HEK293 (cell line): ENCODE results near the gene UBE3B.

ENCODE experiments used
- CTCF ChIP-seq: fragments of 450-650 bp; formaldehyde crosslinking; IDR thresholded peaks from 2 replicates; pipeline ENCODE4 v1.5.1; 2016; ENCODE audit warnings: missing biosample characterization, missing genetic modification characterization
- KLF16 ChIP-seq: fragments of 450-650 bp; formaldehyde crosslinking; IDR thresholded peaks from 2 replicates; pipeline ENCODE4 v1.5.1; 2017; ENCODE audit warnings: missing biosample characterization, missing genetic modification characterization
- ZFP69B ChIP-seq: fragments of 450-650 bp; formaldehyde crosslinking; IDR thresholded peaks from 2 replicates; pipeline ENCODE4 v1.5.1; 2016; ENCODE audit warnings: missing biosample characterization, missing genetic modification characterization
- ZNF155 ChIP-seq: fragments of 450-650 bp; formaldehyde crosslinking; IDR thresholded peaks from 2 replicates; pipeline ENCODE4 v1.5.1; 2016; ENCODE audit warnings: missing biosample characterization, missing genetic modification characterization
- ZNF48 ChIP-seq: fragments of 450-650 bp; formaldehyde crosslinking; IDR thresholded peaks from 2 replicates; pipeline ENCODE4 v1.5.1; 2016; ENCODE audit warnings: missing biosample characterization, missing genetic modification characterization
- ZNF701 ChIP-seq: fragments of 450-650 bp; formaldehyde crosslinking; IDR thresholded peaks from 2 replicates; pipeline ENCODE4 v1.5.1; 2016; ENCODE audit warnings: missing biosample characterization, missing genetic modification characterization
- ZNF707 ChIP-seq: fragments of 450-650 bp; formaldehyde crosslinking; IDR thresholded peaks from 2 replicates; pipeline ENCODE4 v1.5.1; 2016; ENCODE audit warnings: missing biosample characterization, missing genetic modification characterization

GRCh38 chr12:109430244-109430643 is 47.2 kb upstream of the UBE3B start:
- no peak for TF ChIP-seq ZFP69B (tag by site-specific recombination)
- TF ChIP-seq KLF16 (tag by site-specific recombination), result no peak
- TF ChIP-seq ZNF701, result no peak
- TF ChIP-seq ZNF48 (tag by site-specific recombination), result no peak
- TF ChIP-seq ZNF155 (tag by site-specific recombination), result no peak
- TF ChIP-seq CTCF (tag by site-specific recombination), result no peak
- TF ChIP-seq ZNF707 (tag by site-specific recombination), result no peak
